SU-DHL-6 (cell line): ENCODE results near the gene PGC.

Experiments
- CTCF ChIP-seq: fragments of 200-600 bp; sonication (generic); IDR thresholded peaks from one replicate; pipeline ENCODE4 v1.5.1; 2017; ENCODE audit warnings: antibody characterized with exemption, mild to moderate bottlenecking, low read length, moderate library complexity; ENCODE audit not compliant: insufficient read depth, poor library complexity, severe bottlenecking
- EZH2phosphoT487 ChIP-seq: fragments of 200-600 bp; sonication (generic), shearing (Covaris generic); conservative IDR thresholded peaks from 2 replicates; pipeline ENCODE4 v1.6.1; 2018; ENCODE audit warnings: mild to moderate bottlenecking, antibody characterized with exemption, low read length, moderate library complexity, mixed read lengths

GRCh38 chr6:41736800-41737555 is 10.2 kb downstream of the PGC start:
- TF ChIP-seq CTCF (no peak), EZH2phosphoT487 (no peak)
